HG03342 (cell line): Measurements from ENCODE around the gene ABCC3.
A peak's percentile ranks its signal among the peaks of the same experiment; 100 is the strongest.
"Not testable (repeated sequence)": the region's sequence is repeated elsewhere in the genome, so short reads cannot be mapped to it uniquely, and the experiment has no call there.

Source experiments
- ATAC-seq: cut with Tn5 transposase; IDR thresholded peaks from one replicate; pipeline ENCODE4 v1.9.1; 2021; ENCODE audit warnings: mild to moderate bottlenecking, moderate library complexity; ENCODE audit not compliant: unreplicated experiment

Gene ABCC3

GRCh38 chr17:50697663-50698272, 63.1 kb downstream of the ABCC3 start:
- ATAC-seq, result no peak

- no peak for ATAC-seq
Measured at GRCh38 chr17:50699410-50699809, 64.7 kb downstream of the ABCC3 start.

DNA sequence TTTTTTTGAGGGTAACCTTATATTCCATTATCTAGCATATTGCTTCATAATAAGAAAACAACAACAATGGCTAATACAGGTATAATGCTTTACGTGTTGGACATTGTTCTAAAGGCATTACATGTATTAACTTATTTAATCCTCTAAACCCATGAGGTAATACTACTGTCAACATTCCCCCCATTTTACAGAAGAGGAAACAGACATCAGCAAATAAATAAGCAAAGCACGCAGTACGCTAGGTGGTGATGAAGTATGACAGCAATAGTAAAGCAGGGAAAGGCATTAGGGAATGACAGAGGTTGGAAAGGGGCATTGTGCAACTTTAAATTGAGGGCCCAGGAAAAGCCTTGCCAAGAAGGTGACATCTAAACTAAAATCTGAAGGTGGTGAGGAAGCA, 68.5 kb downstream of the ABCC3 start:
- no peak for ATAC-seq

GRCh38 chr17:50707289-50708049, 72.8 kb downstream of the ABCC3 start, which contains the start of gene ANKRD40:
TSS of gene ANKRD40 (minus strand) at chr17:50707914. CDS start at chr17:50707654, 260 bp downstream.
- ATAC-seq, result peak; percentile 78

- no peak for ATAC-seq
Measured at GRCh38 chr17:50708050-50709000, 73.6 kb downstream of the ABCC3 start.

DNA sequence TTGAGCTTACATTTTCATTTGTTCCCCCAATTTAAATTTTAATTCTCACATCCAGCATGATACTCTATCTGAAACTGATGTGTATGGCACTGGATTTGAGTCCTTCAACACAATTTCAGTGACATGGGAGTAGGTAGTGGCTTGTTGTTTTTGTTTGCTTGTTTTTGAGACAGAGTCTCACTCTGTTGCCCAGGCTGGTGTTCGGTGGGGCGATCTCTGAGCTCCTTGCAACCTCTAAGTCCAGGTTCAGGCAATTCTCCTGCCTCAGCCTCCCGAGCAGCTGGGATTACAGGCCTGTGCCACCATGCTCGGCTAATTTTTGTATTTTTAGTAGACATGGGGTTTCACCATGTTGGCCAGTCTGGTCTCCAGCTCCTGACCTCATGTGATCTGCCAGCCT, 74.4 kb downstream of the ABCC3 start:
- ATAC-seq, result not testable (repeated sequence)

DNA sequence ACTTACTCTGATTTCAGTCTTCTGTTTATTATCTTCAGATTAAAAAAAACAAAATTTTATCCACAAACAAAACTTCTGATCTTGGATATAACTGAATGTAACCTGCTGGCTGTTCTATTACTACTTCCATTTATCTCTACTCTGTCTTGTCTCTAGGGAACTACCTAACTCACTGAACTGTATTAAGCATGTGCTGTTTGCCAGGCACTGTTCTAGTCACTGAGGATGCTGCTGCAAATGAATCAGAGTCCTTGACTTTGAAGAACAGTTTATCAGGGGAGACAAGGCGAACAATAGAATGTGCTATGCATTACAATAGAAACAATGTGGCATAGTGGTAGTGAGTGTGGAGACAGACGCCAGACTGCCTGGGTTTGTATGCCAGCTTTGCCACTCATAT, 75.3 kb downstream of the ABCC3 start:
- ATAC-seq, result no peak

- no peak for ATAC-seq
Measured at GRCh38 chr17:50710650-50711049, 76.0 kb downstream of the ABCC3 start.

DNA sequence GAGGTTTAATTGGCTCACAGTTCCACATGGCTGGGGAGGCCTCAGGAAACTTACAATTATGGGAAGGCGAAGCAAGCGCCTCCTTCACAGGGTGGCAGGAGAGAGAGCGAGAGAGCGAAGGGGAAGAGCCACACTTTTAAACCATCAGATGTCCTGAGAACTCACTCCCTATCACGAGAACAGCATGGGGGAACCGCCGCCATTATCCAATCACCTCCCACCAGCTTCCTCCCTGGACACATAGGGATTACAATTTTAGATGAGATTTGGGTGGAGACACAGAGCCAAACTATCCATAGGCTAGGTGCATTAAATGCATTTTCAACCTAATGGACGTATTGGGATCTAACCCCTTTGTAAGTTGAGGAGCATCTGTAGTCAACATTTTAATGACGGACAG, 78.0 kb downstream of the ABCC3 start:
- no peak for ATAC-seq

- no peak for ATAC-seq
Measured at GRCh38 chr17:50715471-50715870, 80.8 kb downstream of the ABCC3 start.

DNA sequence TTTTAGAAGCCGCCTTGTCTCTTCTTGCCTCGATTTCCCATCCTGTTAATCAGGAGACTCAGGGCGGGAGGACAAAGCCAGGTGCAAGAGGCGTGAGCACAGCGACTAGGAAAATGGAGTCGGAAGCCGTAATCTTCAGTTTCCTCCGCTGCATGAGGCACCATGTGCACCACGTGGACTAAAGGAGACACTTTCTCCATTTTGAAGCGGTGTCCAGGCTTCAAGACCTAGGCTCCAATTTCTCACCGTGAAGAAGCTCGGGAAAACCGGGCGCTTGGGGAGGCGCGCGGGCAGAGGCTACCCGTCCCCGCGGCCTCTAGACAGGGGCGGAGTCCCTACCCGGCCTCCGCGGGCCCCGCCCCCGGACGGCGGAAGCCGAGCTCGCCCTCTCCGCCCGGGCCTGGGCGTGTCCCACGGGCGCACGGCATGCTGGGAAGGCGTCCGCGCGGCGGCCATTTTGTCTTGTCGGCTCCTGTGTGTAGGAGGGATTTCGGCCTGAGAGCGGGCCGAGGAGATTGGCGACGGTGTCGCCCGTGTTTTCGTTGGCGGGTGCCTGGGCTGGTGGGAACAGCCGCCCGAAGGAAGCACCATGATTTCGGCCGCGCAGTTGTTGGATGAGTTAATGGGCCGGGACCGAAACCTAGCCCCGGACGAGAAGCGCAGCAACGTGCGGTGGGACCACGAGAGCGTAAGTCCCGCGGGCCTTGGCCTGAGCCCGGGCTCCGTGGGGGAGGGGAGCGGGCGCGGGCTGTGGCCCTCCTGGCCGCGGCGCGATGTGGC, 84.7 kb downstream of the ABCC3 start, which contains the start of gene LUC7L3:
Gene LUC7L3 (plus strand): TSS at position 460 of the 780 bp plus-strand sequence. CDS start 130 bp downstream, at position 590.
- ATAC-seq, result peak; percentile 85

GRCh38 chr17:50719924-50720794, 85.5 kb downstream of the ABCC3 start:
- no peak for ATAC-seq

GRCh38 chr17:50721194-50722010, 86.7 kb downstream of the ABCC3 start:
- no peak for ATAC-seq

- no peak for ATAC-seq
Measured at GRCh38 chr17:50722746-50723145, 88.1 kb downstream of the ABCC3 start.

GRCh38 chr17:50724622-50725021, 89.9 kb downstream of the ABCC3 start:
- not testable (repeated sequence) for ATAC-seq

GRCh38 chr17:50725769-50726655, 91.3 kb downstream of the ABCC3 start:
- ATAC-seq, result no peak

- no peak for ATAC-seq
Measured at GRCh38 chr17:50728112-50728429, 93.4 kb downstream of the ABCC3 start.
